HepG2 (cell line): ENCODE data around the gene ESYT1. TPM values are rescaled to one million over a fixed set of nuclear protein-coding genes. Genes with fewer than 3 reads are reported as not detected.

Experiments used
- AKAP8 ChIP-seq: sonication (generic); formaldehyde crosslinking; IDR thresholded peaks from 2 replicates; pipeline ENCODE4 v1.5.1; 2020; ENCODE audit warnings: mild to moderate bottlenecking, missing genetic modification reagents
- ATM ChIP-seq: fragments of 450-650 bp; IDR thresholded peaks from 2 replicates; pipeline ENCODE4 v1.7.1; 2017; ENCODE audit warnings: mild to moderate bottlenecking, borderline replicate concordance
- CCAR2 ChIP-seq: fragments of 200-400 bp; formaldehyde crosslinking; optimal IDR thresholded peaks from 2 replicates; pipeline ENCODE3; 2018; ENCODE audit warnings: low read depth, mild to moderate bottlenecking, low read length, moderate library complexity
- HOXA9 ChIP-seq: sonication (generic); formaldehyde crosslinking; IDR thresholded peaks from 2 replicates; pipeline ENCODE4 v1.8.1; 2022; ENCODE audit warnings: missing genetic modification reagents, mild to moderate bottlenecking, moderate library complexity, borderline replicate concordance
- JDP2 ChIP-seq: sonication (generic); formaldehyde crosslinking; IDR thresholded peaks from 2 replicates; pipeline ENCODE4 v1.8.1; 2022; ENCODE audit warnings: missing genetic modification reagents, borderline replicate concordance
- MBD4 ChIP-seq: IDR thresholded peaks from 2 replicates; pipeline ENCODE4 v1.6.1; 2012; ENCODE audit warnings: low read length, inconsistent platforms, borderline replicate concordance
- MLLT10 ChIP-seq: sonication (generic); formaldehyde crosslinking; IDR thresholded peaks from 2 replicates; pipeline ENCODE4 v1.4.0; 2020; ENCODE audit warnings: missing genetic modification reagents
- SP5 ChIP-seq: IDR thresholded peaks from 2 replicates; pipeline ENCODE4 v1.6.1; 2016; ENCODE audit warnings: low read depth, borderline replicate concordance
- ZNF17 ChIP-seq: sonication (generic); formaldehyde crosslinking; IDR thresholded peaks from 2 replicates; pipeline ENCODE4 v1.5.0; 2020; ENCODE audit warnings: mild to moderate bottlenecking, missing genetic modification reagents
- ZNF567 ChIP-seq: sonication (generic); formaldehyde crosslinking; IDR thresholded peaks from 2 replicates; pipeline ENCODE4 v1.8.1; 2023; ENCODE audit warnings: mild to moderate bottlenecking, missing genetic modification reagents, borderline replicate concordance
- ZNF605 ChIP-seq: sonication (generic); formaldehyde crosslinking; IDR thresholded peaks from 2 replicates; pipeline ENCODE4 v1.8.0; 2022; ENCODE audit warnings: mild to moderate bottlenecking, missing genetic modification reagents
- polyA plus RNA-seq, 8 experiments: library from polyadenylated mRNA; depleted of rRNA in 3 of 8; stranded (reverse) in 7 of 8; unstranded in 1 of 8; fragments of >200 nt; fragmentation: Illumina TruSeq in 4 of 8; extraction: Trizol in 4 of 8; gene quantifications; 2 replicates each; pipeline versions ENCODE4 v1.2.1 to v1.2.3, GENCODE V29; 2011 to 2016; ENCODE audit warnings: low read depth in 4 of 8, missing spikeins in 1 of 8, mixed read lengths in 1 of 8; ENCODE audit not compliant: insufficient read depth in 1 of 8
- total RNA-seq, 5 experiments: library from RNA; depleted of rRNA; stranded (reverse); fragments of >200 nt; fragmentation: Illumina TruSeq; extraction: Trizol; gene quantifications; 2 replicates each; pipeline ENCODE4 v1.2.3, GENCODE V29; 2016; ENCODE audit warnings: low read depth in 1 of 5
- TF ChIP-seq, protein P1 (sequence below): sonication (generic); formaldehyde crosslinking; IDR thresholded peaks from 2 replicates; pipeline ENCODE4 v1.8.1; 2023; ENCODE audit warnings: mild to moderate bottlenecking, missing genetic modification reagents
- TF ChIP-seq, protein P2 (sequence below): sonication (generic); formaldehyde crosslinking; IDR thresholded peaks from 2 replicates; pipeline ENCODE4 v1.4.0; 2020; ENCODE audit warnings: mild to moderate bottlenecking, missing genetic modification reagents
- TF ChIP-seq, protein P3 (sequence below): sonication (generic); formaldehyde crosslinking; conservative IDR thresholded peaks from 2 replicates; pipeline ENCODE4 v1.4.0; 2020; ENCODE audit warnings: missing genetic modification reagents
- TF ChIP-seq, protein P4 (sequence below): sonication (generic); formaldehyde crosslinking; IDR thresholded peaks from 2 replicates; pipeline ENCODE4 v1.5.1; 2020; ENCODE audit warnings: mild to moderate bottlenecking, missing genetic modification reagents
- TF ChIP-seq, protein P5 (sequence below): sonication (generic); formaldehyde crosslinking; IDR thresholded peaks from 2 replicates; pipeline ENCODE4 v1.5.1; 2020; ENCODE audit warnings: mild to moderate bottlenecking, missing genetic modification reagents, moderate library complexity

ESYT1 gene
- total and polyA plus RNA-seq, 2 of the 13 experiments (the other 11 are each of a cell fraction or from before 2014, with no cell fraction given), result 66.9 to 71.0 TPM

DNA sequence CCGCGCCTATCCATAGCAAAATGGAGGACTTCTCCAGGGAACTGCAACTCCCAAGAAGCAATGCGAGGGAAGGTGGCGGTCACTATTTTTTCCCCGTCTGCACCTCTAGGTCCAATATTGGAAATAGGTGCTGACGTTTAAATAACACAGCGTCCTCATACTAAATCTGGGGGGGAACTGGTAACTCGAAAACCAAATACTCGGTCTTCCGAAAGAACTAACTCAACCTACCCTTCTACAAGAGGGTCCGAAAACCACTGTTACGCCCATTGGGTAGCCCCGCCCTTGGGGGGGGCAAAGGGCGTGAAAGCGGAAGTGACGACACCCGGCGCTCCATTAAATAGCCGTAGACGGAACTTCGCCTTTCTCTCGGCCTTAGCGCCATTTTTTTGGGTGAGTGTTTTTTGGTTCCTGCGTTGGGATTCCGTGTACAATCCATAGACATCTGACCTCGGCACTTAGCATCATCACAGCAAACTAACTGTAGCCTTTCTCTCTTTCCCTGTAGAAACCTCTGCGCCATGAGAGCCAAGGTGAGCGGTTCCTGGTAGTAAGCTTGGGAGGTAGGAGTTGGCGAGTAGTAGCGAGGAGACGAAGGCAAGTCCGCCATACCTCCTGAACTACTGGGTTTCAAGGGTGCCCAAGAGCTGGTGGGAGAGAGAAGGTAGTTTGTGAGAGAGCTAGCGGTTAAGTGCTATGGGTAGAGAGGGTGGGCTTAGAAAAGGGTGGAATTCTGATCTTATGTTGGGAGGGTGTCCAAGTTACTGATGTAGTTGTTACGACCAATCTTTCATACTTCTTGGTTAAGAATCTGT, 11.6 kb upstream of the ESYT1 start, which contains the start of gene RPL41 (continued):
- TF ChIP-seq, protein P1, sequence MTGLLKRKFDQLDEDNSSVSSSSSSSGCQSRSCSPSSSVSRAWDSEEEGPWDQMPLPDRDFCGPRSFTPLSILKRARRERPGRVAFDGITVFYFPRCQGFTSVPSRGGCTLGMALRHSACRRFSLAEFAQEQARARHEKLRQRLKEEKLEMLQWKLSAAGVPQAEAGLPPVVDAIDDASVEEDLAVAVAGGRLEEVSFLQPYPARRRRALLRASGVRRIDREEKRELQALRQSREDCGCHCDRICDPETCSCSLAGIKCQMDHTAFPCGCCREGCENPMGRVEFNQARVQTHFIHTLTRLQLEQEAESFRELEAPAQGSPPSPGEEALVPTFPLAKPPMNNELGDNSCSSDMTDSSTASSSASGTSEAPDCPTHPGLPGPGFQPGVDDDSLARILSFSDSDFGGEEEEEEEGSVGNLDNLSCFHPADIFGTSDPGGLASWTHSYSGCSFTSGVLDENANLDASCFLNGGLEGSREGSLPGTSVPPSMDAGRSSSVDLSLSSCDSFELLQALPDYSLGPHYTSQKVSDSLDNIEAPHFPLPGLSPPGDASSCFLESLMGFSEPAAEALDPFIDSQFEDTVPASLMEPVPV (CRISPR knock-in tag), result peak; percentile 79
- TF ChIP-seq, protein P2, sequence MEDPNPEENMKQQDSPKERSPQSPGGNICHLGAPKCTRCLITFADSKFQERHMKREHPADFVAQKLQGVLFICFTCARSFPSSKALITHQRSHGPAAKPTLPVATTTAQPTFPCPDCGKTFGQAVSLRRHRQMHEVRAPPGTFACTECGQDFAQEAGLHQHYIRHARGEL, result no peak
- peak; percentile 44; the same call in 1 of the 2 replicates for TF ChIP-seq SP5 (CRISPR knock-in tag)
- TF ChIP-seq ATM, result no peak
- TF ChIP-seq, protein P3, sequence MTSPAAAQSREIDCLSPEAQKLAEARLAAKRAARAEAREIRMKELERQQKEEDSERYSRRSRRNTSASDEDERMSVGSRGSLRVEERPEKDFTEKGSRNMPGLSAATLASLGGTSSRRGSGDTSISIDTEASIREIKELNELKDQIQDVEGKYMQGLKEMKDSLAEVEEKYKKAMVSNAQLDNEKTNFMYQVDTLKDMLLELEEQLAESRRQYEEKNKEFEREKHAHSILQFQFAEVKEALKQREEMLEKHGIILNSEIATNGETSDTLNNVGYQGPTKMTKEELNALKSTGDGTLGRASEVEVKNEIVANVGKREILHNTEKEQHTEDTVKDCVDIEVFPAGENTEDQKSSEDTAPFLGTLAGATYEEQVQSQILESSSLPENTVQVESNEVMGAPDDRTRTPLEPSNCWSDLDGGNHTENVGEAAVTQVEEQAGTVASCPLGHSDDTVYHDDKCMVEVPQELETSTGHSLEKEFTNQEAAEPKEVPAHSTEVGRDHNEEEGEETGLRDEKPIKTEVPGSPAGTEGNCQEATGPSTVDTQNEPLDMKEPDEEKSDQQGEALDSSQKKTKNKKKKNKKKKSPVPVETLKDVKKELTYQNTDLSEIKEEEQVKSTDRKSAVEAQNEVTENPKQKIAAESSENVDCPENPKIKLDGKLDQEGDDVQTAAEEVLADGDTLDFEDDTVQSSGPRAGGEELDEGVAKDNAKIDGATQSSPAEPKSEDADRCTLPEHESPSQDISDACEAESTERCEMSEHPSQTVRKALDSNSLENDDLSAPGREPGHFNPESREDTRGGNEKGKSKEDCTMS, result no peak
- TF ChIP-seq, protein P4, sequence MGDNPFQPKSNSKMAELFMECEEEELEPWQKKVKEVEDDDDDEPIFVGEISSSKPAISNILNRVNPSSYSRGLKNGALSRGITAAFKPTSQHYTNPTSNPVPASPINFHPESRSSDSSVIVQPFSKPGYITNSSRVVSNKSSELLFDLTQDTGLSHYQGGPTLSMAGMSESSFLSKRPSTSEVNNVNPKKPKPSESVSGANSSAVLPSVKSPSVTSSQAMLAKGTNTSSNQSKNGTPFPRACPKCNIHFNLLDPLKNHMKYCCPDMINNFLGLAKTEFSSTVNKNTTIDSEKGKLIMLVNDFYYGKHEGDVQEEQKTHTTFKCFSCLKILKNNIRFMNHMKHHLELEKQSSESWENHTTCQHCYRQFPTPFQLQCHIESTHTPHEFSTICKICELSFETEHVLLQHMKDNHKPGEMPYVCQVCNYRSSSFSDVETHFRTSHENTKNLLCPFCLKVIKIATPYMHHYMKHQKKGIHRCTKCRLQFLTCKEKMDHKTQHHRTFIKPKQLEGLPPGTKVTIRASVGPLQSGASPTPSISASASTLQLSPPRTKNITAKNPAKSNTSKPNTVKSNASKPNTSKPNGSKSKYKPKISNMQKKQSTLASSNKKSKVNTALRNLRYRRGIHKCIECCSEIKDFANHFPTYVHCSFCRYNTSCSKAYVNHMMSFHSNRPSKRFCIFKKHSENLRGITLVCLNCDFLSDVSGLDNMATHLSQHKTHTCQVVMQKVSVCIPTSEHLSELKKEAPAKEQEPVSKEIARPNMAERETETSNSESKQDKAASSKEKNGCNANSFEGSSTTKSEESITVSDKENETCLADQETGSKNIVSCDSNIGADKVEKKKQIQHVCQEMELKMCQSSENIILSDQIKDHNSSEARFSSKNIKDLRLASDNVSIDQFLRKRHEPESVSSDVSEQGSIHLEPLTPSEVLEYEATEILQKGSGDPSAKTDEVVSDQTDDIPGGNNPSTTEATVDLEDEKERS (CRISPR knock-in tag), result no peak
- peak; percentile 80; the same call in 1 of the 2 replicates for TF ChIP-seq ZNF605 (CRISPR knock-in tag)
- peak; percentile 62; the same call in 1 of the 2 replicates for TF ChIP-seq MBD4
- no peak; the same call in 1 of the 2 replicates for TF ChIP-seq HOXA9 (CRISPR knock-in tag)
- no peak for TF ChIP-seq JDP2 (CRISPR knock-in tag)
- TF ChIP-seq, protein P5, sequence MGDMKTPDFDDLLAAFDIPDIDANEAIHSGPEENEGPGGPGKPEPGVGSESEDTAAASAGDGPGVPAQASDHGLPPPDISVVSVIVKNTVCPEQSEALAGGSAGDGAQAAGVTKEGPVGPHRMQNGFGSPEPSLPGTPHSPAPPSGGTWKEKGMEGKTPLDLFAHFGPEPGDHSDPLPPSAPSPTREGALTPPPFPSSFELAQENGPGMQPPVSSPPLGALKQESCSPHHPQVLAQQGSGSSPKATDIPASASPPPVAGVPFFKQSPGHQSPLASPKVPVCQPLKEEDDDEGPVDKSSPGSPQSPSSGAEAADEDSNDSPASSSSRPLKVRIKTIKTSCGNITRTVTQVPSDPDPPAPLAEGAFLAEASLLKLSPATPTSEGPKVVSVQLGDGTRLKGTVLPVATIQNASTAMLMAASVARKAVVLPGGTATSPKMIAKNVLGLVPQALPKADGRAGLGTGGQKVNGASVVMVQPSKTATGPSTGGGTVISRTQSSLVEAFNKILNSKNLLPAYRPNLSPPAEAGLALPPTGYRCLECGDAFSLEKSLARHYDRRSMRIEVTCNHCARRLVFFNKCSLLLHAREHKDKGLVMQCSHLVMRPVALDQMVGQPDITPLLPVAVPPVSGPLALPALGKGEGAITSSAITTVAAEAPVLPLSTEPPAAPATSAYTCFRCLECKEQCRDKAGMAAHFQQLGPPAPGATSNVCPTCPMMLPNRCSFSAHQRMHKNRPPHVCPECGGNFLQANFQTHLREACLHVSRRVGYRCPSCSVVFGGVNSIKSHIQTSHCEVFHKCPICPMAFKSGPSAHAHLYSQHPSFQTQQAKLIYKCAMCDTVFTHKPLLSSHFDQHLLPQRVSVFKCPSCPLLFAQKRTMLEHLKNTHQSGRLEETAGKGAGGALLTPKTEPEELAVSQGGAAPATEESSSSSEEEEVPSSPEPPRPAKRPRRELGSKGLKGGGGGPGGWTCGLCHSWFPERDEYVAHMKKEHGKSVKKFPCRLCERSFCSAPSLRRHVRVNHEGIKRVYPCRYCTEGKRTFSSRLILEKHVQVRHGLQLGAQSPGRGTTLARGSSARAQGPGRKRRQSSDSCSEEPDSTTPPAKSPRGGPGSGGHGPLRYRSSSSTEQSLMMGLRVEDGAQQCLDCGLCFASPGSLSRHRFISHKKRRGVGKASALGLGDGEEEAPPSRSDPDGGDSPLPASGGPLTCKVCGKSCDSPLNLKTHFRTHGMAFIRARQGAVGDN, result peak; percentile 15; the same call in 1 of the 2 replicates
- no peak for TF ChIP-seq AKAP8 (CRISPR knock-in tag)
- TF ChIP-seq MLLT10 (CRISPR knock-in tag), result no peak
- TF ChIP-seq ZNF567, result no peak
- TF ChIP-seq ZNF17 (CRISPR knock-in tag), result no peak
- TF ChIP-seq CCAR2, result no peak
